ENCODE data around the gene PTPRS.
A peak's percentile ranks its signal among the peaks of the same experiment; 100 is the strongest.

PTPRS gene

DNA sequence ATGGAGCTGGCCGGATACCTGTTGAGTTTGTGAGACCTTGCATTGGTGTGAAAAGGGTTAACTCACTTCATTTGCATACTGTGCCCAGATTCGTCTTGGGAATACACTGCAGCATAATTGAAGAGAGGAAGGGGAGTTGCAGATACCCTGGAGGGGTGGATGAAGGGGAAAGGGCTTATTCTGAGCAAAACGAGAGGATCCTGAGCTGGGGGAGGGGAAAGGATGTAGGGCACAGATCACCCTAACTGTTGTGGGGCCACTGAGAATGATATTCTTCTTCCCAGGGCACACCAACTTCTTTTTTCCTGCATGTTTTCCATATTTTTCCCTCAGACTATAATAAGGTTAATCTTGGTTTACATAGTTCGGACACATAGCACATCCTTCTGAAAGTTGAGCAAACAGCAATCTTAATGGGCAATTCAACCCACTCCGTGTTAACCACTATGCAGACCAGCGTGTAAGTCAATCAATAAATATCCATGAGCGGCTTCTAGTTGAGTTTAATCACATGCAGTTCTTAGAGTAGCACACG, 11.7 kb upstream of the PTPRS start:
- no peaks in the 10 kb centered on the region for H3K9me3 ChIP-seq (ENCODE audit: low read length)
- H3K4me3 ChIP-seq (ENCODE audit: low read depth in 1 of 2, low read length in 2 of 2): no peak overlapping the region
- H3K27ac ChIP-seq (ENCODE audit: low read depth, low read length): no peak overlapping the region
- H3K4me1 ChIP-seq (ENCODE audit: insufficient read depth, low read length): no peaks in the 10 kb centered on the region
- peaks cover 0 to 8% of the 10 kb centered on the region in 2 donors for H3K27me3 ChIP-seq (ENCODE audit: control insufficient read depth in 1 of 2, insufficient read depth in 2 of 2, low read length in 2 of 2)
- no peaks in the 10 kb centered on the region for H3K36me3 ChIP-seq (ENCODE audit: insufficient read depth, low read length)
- no peak overlapping the region for H3K9ac ChIP-seq (ENCODE audit: low read length)

DNA sequence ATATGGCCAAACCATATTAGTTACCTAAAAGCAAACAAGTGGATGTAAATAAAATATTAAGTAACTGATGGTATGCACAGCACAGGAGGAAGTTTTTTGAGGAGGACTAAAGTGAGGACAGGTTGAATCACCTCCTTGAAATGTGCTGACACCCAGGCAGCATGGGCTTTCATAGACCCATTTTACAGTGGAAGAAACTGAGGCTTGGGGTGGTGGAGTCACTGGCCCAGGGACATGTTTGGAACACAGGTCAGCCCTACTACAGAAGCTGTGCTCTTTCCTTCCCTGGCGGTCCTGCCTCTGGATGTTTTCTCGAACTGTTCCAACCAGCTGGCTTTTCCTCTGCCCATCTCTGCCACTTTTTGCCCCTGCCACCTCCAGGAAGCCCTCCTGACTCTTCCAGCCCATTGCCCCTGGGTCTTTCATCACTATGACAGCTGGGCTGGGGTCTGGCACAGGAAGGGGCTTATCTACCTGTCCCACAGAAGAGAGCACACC, 11.2 kb upstream of the PTPRS start:
- H3K36me3 ChIP-seq (ENCODE audit: insufficient read depth, low read length): no peaks in the 10 kb centered on the region
- no peaks in the 10 kb centered on the region for H3K9me3 ChIP-seq (ENCODE audit: low read length)
- H3K9ac ChIP-seq (ENCODE audit: low read length): no peak overlapping the region
- no peaks in the 10 kb centered on the region for H3K4me1 ChIP-seq (ENCODE audit: insufficient read depth, low read length)
- H3K4me3 ChIP-seq (ENCODE audit: low read depth in 1 of 2, low read length in 2 of 2): no peak overlapping the region
- no peak overlapping the region for H3K27ac ChIP-seq (ENCODE audit: low read depth, low read length)
- H3K27me3 ChIP-seq (ENCODE audit: control insufficient read depth in 1 of 2, insufficient read depth in 2 of 2, low read length in 2 of 2): peaks cover 0 to 8% of the 10 kb centered on the region in 2 donors

DNA sequence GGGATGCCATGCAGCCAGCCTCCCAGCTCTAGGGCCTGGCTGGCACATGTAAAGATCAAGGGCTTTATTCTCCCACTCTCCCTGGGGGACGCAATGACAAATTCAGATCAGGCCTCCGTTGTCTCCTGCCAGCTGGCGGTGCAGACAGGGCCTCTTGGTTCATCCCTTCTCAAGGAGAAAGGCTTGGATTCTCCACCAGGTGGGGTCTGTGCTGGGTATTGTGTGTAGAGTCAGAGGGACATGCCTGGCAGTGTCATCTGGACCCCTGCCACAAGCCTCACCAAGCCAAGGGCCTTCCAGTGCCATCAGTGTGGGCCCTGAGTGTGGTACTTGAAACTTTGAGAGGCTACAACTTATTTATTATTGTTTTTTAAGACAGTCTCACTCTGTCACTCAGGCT, 8.4 kb upstream of the PTPRS start:
- H3K9me3 ChIP-seq (ENCODE audit: low read length): no peaks in the 10 kb centered on the region
- no peaks in the 10 kb centered on the region for H3K4me1 ChIP-seq (ENCODE audit: insufficient read depth, low read length)
- no peak overlapping the region for H3K4me3 ChIP-seq (ENCODE audit: low read depth in 1 of 2, low read length in 2 of 2)
- H3K27me3 ChIP-seq (ENCODE audit: control insufficient read depth in 1 of 2, insufficient read depth in 2 of 2, low read length in 2 of 2): no peaks in the 10 kb centered on the region
- no peak overlapping the region for H3K9ac ChIP-seq (ENCODE audit: low read length)
- no peaks in the 10 kb centered on the region for H3K36me3 ChIP-seq (ENCODE audit: insufficient read depth, low read length)
- no peak overlapping the region for H3K27ac ChIP-seq (ENCODE audit: low read depth, low read length)

DNA sequence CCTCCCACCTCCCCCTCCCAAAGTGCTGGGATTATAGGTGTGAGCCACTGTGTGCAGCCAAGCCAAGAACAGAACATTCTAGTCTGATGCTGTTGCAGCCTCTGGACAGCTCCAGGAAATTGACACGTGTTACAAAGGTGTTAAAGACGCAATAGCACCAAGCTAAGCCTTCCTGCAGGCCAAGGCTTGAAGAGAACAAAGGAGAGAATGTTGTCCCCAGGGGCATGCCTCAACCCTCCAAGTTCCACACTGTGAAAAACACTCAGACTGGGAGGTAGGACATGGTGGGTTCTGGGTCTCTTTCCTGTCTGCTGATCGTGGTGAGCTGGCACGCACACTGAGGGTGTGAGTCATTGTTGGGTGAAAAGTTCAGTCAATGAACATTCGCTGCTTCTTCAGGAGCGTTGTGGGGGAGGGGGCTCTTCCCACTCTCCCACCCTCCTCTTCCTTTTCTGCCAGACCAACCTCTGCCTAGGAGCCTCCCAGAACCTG, 5.3 kb upstream of the PTPRS start:
- Histone ChIP-seq H3K36me3 (ENCODE audit: insufficient read depth, low read length) (no peaks in the 10 kb centered on the region), H3K4me1 (ENCODE audit: insufficient read depth, low read length) (no peaks in the 10 kb centered on the region), H3K9me3 (ENCODE audit: low read length) (no peaks in the 10 kb centered on the region), H3K4me3 (ENCODE audit: low read depth in 1 of 2, low read length in 2 of 2) (no peak overlapping the region), H3K27me3 (ENCODE audit: control insufficient read depth in 1 of 2, insufficient read depth in 2 of 2, low read length in 2 of 2) (no peaks in the 10 kb centered on the region), H3K9ac (ENCODE audit: low read length) (no peak overlapping the region), H3K27ac (ENCODE audit: low read depth, low read length) (no peak overlapping the region)

DNA sequence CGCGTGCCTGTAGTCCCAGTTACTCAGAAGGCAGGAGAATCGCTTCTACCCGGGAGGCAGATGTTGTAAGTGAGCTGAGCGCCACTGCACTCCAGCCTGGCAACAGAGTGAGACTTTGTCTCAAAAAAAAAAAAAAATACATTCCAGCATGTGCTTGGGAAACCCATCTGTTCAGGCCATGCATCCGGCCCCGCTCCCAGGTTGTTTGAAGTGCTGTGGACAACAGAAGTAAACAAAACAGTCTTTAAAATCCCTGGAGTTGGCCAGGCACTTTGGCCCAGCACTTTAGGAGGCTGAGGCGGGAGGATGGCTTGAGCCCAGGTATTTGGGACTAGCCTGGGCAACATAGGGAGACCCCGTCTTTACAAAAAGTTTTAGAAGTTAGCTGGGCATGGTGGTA, 3.2 kb upstream of the PTPRS start:
- no peaks in the 10 kb centered on the region for H3K9me3 ChIP-seq (ENCODE audit: low read length)
- no peak overlapping the region for H3K4me3 ChIP-seq (ENCODE audit: low read depth in 1 of 2, low read length in 2 of 2)
- no peak overlapping the region for H3K27ac ChIP-seq (ENCODE audit: low read depth, low read length)
- H3K36me3 ChIP-seq (ENCODE audit: insufficient read depth, low read length): no peaks in the 10 kb centered on the region
- no peak overlapping the region for H3K9ac ChIP-seq (ENCODE audit: low read length)
- peaks cover 8 to 11% of the 10 kb centered on the region in 2 donors for H3K27me3 ChIP-seq (ENCODE audit: control insufficient read depth in 1 of 2, insufficient read depth in 2 of 2, low read length in 2 of 2)
- peaks cover 3% of the 10 kb centered on the region for H3K4me1 ChIP-seq (ENCODE audit: insufficient read depth, low read length)

DNA sequence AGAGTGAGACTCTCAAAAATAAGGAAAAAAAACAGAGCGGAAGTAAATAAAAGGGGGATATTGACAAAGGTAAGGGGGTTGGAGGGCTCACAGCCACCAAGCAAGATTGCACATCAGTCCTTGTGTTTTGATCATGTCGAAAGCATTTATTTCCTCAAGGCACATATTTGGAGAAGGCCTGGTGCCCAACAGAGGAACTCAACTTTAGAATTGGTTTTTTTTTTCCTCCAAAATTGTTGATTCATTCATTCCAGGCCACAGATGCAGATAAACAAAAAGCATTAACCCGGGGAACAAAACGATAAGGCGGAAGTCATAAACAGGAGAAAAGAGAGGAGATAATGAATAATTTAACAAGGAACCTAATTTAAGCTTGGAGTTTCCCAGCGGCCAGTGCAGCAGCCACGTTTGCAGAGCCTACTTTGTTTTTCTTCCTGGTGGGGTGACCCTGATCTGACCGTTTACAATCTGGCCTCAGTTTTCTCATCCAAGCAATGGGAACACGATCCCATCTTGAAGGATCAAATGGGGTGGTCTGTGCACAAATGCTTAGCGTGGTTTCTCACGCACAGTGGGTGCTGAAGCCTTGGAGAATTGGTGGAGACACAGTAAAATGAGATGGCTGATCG, 2.1 kb upstream of the PTPRS start:
- Histone ChIP-seq H3K9ac (ENCODE audit: low read length) (no peak overlapping the region), H3K4me1 (ENCODE audit: insufficient read depth, low read length) (peaks cover 3% of the 10 kb centered on the region), H3K27ac (ENCODE audit: low read depth, low read length) (no peak overlapping the region), H3K4me3 (ENCODE audit: low read depth in 1 of 2, low read length in 2 of 2) (no peak overlapping the region), H3K27me3 (ENCODE audit: control insufficient read depth in 1 of 2, insufficient read depth in 2 of 2, low read length in 2 of 2) (peaks cover 19 to 22% of the 10 kb centered on the region in 2 donors), H3K36me3 (ENCODE audit: insufficient read depth, low read length) (no peaks in the 10 kb centered on the region), H3K9me3 (ENCODE audit: low read length) (no peaks in the 10 kb centered on the region)

DNA sequence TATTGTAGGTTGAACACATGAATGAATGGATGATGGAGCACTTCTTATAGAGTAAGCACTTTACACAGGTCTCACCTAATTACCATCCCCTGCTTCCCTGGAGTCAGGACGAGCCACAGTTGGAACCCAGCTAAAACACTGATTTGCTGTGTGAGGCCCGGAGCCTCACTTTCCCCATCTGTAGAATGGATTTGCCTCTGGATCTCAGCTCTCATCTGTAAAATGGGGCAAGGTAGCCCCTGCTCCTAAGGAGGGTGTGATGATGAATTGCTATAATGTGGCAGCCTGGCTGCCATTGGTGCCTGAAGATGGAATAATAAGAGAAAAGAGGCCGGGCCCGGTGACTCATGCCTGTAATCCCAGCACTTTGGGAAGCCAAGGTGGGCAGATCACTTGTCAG, 1.4 kb upstream of the PTPRS start:
- H3K27me3 ChIP-seq (ENCODE audit: control insufficient read depth in 1 of 2, insufficient read depth in 2 of 2, low read length in 2 of 2): peaks cover 26 to 29% of the 10 kb centered on the region in 2 donors

DNA sequence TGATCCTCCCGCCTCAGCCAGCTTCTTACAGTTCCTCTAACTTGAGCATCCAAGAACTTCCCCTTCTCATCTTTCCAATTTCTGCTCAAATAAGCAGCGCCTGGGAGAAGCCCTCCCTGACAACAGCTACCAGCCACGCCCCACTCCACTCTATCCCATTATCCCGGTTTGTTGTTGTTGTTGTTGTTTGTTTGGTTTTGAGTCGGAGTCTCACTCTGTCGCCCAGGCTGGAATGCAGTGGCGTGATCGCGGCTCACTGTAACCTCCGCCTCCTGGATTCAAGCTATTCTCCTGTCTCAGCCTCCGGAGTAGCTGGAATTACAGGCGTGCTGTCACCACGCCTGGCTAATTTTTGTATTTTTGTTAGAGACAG, 822 bp upstream of the PTPRS start:
- Histone ChIP-seq H3K36me3 (ENCODE audit: insufficient read depth, low read length) (no peaks in the 10 kb centered on the region), H3K27ac (ENCODE audit: low read depth, low read length) (no peak overlapping the region), H3K4me3 (ENCODE audit: low read depth in 1 of 2, low read length in 2 of 2) (no peak overlapping the region), H3K9me3 (ENCODE audit: low read length) (no peaks in the 10 kb centered on the region), H3K27me3 (ENCODE audit: control insufficient read depth in 1 of 2, insufficient read depth in 2 of 2, low read length in 2 of 2) (peaks cover 27 to 33% of the 10 kb centered on the region in 2 donors), H3K4me1 (ENCODE audit: insufficient read depth, low read length) (peaks cover 3% of the 10 kb centered on the region), H3K9ac (ENCODE audit: low read length) (no peak overlapping the region)

More for the DNA sequence above, 1.4 kb upstream of the PTPRS start:
- H3K4me1 ChIP-seq (ENCODE audit: insufficient read depth, low read length): peaks cover 3% of the 10 kb centered on the region
- no peaks in the 10 kb centered on the region for H3K36me3 ChIP-seq (ENCODE audit: insufficient read depth, low read length)
- H3K27ac ChIP-seq (ENCODE audit: low read depth, low read length): no peak overlapping the region
- no peak overlapping the region for H3K4me3 ChIP-seq (ENCODE audit: low read depth in 1 of 2, low read length in 2 of 2)
- no peak overlapping the region for H3K9ac ChIP-seq (ENCODE audit: low read length)
- no peaks in the 10 kb centered on the region for H3K9me3 ChIP-seq (ENCODE audit: low read length)

DNA sequence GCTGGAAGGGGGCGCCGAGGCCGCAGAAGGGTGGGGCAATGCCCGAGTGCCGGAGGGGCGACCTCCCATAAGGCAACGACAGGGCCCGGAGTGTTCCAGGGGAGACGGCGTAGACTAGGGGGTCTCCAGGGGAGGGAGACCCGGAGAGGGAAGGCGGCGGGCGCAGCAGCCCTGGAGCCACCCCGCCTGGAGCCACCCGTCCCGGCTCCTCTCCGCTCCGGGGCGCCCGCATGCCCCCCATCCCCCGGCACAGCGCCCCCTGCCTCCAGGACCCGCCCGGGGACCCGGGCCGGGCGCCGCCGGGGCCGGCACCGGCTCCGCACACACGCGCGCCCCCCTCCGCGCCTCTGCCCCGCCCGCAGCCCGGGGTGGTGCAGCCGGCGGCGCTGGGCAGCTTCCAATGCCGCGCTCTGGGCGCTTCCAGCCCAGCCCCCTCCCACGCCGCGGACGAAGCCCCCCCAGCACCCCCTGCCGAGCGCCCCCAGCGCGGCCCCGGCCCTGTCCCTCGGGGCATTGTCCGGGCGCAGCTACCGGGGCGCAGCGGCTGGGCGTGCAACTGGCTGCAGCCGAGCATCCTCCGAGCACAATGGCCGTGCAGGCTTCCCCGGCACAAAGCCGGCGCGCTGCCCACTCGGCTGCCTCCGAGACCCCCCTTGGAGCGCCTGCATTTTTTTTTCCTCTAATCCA, 519 bp downstream of the PTPRS start:
- Histone ChIP-seq H3K4me3 (ENCODE audit: low read depth in 1 of 2, low read length in 2 of 2) (peak overlapping the region; percentile 32 to 49), H3K27ac (ENCODE audit: low read depth, low read length) (peak overlapping the region; percentile 44), H3K9me3 (ENCODE audit: low read length) (no peaks in the 10 kb centered on the region), H3K9ac (ENCODE audit: low read length) (no peak overlapping the region), H3K4me1 (ENCODE audit: insufficient read depth, low read length) (peaks cover 3% of the 10 kb centered on the region), H3K27me3 (ENCODE audit: control insufficient read depth in 1 of 2, insufficient read depth in 2 of 2, low read length in 2 of 2) (peaks cover 27 to 41% of the 10 kb centered on the region in 2 donors), H3K36me3 (ENCODE audit: insufficient read depth, low read length) (no peaks in the 10 kb centered on the region)

DNA sequence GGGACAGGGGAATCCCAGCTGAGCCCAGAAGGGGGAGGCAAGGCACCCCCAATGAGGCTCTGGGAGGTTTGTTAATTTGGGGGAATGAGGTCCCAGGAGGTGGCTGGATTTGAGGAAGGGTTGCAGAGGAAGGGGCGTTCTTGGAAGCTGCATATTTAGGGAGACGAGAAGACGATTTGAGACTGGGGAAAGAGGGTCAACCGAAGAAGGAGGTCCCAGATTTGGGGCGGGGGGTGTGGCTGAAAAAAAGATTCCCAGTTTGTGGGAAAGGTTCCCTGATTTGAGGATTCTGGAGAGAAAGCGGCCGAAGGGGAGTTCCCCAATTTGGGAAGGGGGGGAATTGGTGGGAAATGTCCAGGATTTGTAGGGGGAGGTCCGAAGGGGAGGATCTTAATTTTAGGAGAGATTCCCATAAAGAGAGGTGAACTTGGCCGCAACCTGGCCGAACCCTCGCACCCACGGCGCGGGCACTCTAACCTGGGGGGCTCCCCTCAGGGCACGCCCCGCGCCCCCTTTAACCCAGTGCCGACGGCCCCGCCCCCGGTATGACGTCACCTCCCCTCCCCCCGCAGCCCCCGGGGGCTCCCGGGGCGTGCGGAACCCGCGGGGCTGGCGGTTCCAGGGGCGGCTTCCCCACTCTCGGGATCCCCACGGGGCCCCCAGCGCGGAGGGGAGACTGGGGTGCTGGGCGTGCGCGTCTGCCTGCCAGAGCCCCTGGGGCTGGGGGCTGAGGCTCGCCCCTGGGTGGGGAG, 1.2 kb downstream of the PTPRS start:
- peaks cover 3% of the 10 kb centered on the region for H3K4me1 ChIP-seq (ENCODE audit: insufficient read depth, low read length)
- peaks cover 27 to 44% of the 10 kb centered on the region in 2 donors for H3K27me3 ChIP-seq (ENCODE audit: control insufficient read depth in 1 of 2, insufficient read depth in 2 of 2, low read length in 2 of 2)
- no peak overlapping the region for H3K9ac ChIP-seq (ENCODE audit: low read length)
- H3K27ac ChIP-seq (ENCODE audit: low read depth, low read length): no peak overlapping the region
- peak overlapping the region in 1 of 2 donors; percentile 30 for H3K4me3 ChIP-seq (ENCODE audit: low read depth in 1 of 2, low read length in 2 of 2)
- H3K36me3 ChIP-seq (ENCODE audit: insufficient read depth, low read length): no peaks in the 10 kb centered on the region
- H3K9me3 ChIP-seq (ENCODE audit: low read length): no peaks in the 10 kb centered on the region

DNA sequence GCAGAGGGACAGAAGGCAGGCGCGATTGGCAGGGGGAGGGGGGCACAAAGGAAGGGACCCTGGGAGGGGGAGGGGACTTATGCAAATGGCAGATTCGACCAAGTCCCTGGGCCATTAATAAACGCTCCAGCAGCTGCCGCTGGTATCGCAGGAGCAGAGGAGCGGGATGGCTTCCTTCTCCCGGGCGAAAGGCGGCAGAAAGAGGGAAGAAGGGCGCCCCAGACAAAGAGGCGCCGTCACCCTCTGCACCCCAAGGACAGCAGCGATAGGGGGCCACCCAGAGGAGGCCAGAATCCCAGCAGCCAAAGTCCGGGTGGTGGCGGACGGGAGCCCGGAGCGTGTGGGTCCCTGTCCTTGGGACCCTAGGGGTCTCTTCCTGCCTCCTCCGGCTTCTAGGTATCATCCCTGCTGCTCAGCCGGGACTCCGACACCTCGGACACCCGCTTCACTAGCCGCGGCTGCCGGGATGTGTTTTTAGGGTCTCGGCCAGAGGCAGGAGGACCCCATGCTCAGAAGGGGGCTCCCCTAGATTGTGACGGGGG, 1.9 kb downstream of the PTPRS start:
- no peaks in the 10 kb centered on the region for H3K9me3 ChIP-seq (ENCODE audit: low read length)
- no peaks in the 10 kb centered on the region for H3K36me3 ChIP-seq (ENCODE audit: insufficient read depth, low read length)
- peaks cover 3% of the 10 kb centered on the region for H3K4me1 ChIP-seq (ENCODE audit: insufficient read depth, low read length)
- H3K4me3 ChIP-seq (ENCODE audit: low read depth in 1 of 2, low read length in 2 of 2): no peak overlapping the region
- H3K27ac ChIP-seq (ENCODE audit: low read depth, low read length): no peak overlapping the region
- H3K9ac ChIP-seq (ENCODE audit: low read length): no peak overlapping the region
- peaks cover 27 to 44% of the 10 kb centered on the region in 2 donors for H3K27me3 ChIP-seq (ENCODE audit: control insufficient read depth in 1 of 2, insufficient read depth in 2 of 2, low read length in 2 of 2)
